ENCODE data around the gene SOCS6.

DNA sequence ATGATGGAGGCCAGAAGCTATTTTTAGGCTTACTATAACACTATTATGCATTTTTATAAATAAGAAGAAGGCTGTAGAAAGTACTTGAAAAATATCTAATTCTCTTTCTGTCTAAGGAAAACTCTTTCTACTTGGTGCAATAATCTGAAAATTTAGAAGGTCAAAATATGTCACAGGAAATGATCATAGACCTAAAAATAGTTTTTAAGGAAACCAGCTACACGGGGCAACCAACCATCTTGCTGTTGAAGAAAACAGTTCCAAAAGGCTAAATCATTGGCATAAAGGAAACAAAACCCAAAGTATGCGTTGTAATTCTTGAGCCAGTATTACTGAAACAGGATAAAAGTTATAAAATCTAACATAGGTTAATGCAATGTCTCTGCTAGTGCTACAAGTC is 40.2 kb downstream of the SOCS6 start:
- TF ChIP-seq CTCF (IDR thresholded peaks at IDR 0.05 in 4 of 5, conservative IDR thresholded peaks at IDR 0.05 in 1 of 5) (no peak), POLR2A (IDR thresholded peaks at IDR 0.05) (no peak)
